NCI-H460 (cell line): ENCODE data around the gene OR5K2. TPM values are rescaled to one million over a fixed set of nuclear protein-coding genes. Genes with fewer than 3 reads are reported as not detected.

Experiments used
- small RNA-seq, 2 experiments: library from RNA; depleted of rRNA; stranded (forward); fragments of <200 nt; gene quantifications; one replicate each; pipeline ENCODE3, GENCODE V24; 2014
- total RNA-seq: library from RNA; depleted of rRNA; stranded (reverse); fragments of >200 nt; shearing (Covaris generic); gene quantifications from 2 replicates; pipeline ENCODE4 v1.2.3, GENCODE V29; 2014; rRNA removed

Gene OR5K2
- total RNA-seq, 1 experiment from 2014 or later: not detected

Small RNA genes lying within 50 kb of the gene (small RNA-seq; reads per million reads assigned to genes)
- gene RPL38P4: 0 reads per million in 2 experiments

Other genes starting within 250 kb of the OR5K2 start
- not detected in 2 replicates for gene OR5H6, start 233.4 kb upstream of the OR5K2 start, total RNA-seq
- not detected in 2 replicates for gene OR5H2, start 215.2 kb upstream of the OR5K2 start, total RNA-seq
- not detected in 2 replicates for gene OR5K4, start 143.8 kb upstream of the OR5K2 start, total RNA-seq
- gene OR5K3, start 107.0 kb upstream of the OR5K2 start, total RNA-seq: not detected in 2 replicates
- not detected in 2 replicates for gene OR5K1, start 34.5 kb upstream of the OR5K2 start, total RNA-seq
- 80.0 and 104 TPM in 2 replicates for gene CLDND1, start 25.2 kb downstream of the OR5K2 start, total RNA-seq
- gene GPR15, start 34.3 kb downstream of the OR5K2 start, total RNA-seq: not detected in 2 replicates
- 13.5 and 14.1 TPM in 2 replicates for gene CPOX, start 95.9 kb downstream of the OR5K2 start, total RNA-seq